ENCODE data around the gene DNER. TPM values are rescaled to one million over a fixed set of nuclear protein-coding genes. Genes with fewer than 3 reads are reported as not detected.
A peak's percentile ranks its signal among the peaks of the same experiment; 100 is the strongest.

DNER gene
- polyA plus RNA-seq, 12 donors = 1.2 to 6.9 (median 2.2) TPM; not detected in 2

DNA sequence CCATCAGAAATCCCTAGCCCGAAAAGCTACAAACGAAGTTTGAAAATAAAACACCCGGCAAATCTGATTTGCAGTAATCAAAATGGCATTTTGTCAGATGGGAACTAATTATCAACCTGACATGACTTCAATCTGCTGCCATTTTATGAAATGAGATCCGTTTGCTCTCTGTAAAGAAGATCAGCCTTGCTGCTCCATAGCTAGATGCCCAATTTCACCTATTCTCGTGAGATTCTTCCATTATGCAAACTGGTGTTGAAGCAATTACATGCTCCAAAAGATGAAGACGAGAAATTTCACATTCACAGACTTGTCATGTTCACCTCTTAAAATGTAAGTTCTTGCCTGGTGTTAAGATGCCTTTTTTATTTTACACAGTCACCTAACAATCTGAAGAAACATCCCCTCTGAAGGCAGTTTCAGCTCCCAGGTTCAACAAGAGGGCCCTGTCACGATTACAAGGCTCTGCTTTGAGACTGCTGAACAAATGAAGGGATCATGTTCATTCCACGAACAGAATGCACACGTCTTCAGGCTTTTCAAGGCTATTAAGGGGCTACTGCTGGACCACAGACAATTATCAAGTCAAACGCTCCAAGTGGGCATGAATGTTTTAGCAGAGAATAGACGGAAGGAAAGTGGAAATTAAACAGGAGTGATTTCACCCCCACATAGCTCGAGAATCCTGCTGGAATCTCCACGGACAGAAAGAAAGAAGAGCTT lies 270.6 kb downstream of the DNER start:
- no peak for DNase-seq

DNA sequence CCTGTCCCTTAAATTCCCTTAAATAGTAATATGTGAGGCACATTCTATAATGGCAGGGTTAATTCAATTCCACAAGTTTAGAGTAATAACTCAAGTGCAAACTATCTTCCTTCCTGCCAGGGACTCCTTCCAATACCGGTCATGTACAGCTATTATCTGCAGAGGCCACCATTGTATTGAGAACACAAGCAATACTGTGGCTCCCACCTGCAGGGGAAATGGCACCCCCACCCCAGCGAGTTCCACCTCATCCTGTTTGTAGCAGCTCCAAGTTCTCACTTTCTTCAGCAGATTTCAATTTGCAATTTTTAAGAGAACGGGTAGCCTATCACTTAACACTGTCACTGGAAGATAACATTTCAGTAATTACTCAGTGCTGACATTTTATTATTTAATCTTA lies 271.2 kb downstream of the DNER start:
- no peak for DNase-seq

DNA sequence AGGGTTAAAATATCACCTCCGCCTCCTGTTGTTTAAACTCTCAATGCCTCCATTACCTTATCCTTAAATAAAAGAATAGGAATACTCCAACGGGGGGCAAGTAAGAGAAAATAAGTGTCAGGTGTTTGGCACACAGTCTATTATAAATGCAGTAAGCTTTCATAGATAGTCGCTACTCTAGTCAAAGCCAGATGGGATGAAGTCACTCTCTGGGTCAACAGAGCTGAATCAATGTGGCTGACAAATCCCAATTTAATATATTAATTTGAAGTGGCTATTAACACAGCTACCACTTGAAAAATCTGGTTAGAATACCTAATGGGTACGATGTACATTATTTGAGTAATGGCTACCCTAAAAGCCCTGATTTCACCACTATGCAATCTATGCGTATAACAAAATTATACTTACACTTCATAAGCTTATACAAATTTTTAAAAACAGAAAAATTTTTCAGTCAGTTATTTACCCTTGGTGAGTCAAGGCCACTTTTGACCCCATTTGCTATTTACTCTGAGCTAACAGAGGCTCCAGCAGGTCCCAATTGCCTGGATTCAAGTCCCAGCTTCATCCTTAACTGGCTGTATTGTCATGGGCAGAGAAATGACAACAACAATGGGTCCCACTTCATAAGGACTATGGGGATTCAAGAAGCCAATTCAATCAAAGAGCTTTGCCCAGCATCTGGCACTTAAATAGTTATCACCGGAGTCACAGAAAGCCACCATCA lies 275.8 kb downstream of the DNER start:
- DNase-seq = no peak

DNA sequence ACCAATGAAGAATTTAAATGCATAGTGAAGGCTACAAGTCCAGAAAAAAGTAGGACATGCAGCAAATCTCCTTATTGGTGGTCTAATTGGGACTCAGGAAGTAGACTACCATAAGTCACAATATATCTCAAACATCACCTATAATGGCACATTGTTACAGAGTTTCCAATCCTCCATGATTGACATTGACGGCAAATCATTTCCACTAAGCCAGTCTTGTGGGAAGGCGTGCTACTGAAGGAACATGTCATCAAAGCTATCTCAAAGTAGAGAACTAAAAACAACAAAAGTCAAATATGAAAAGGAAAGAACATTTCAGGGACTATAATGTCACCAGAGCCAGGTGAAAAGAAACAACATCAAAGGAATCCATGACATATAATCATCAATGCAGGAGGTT lies 276.9 kb downstream of the DNER start:
- DNase-seq = no peak

DNA sequence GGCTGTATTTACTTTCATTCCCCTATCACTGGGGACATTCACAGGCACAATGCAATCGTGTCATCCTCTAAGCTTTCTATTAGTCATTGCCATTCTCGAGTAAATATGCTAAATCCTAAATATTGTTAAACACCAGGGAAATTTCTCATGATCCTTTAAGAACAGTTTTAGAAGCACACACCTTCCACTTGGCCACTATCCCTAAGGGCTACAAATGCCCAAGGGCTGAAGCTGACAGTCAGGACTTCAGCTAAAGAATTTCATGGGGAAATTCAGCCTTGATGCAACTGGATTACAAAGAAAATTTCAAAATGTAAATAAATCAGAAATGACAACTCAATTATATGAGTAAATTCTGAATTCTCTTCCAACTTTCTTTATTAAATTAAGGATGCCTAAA lies 280.2 kb downstream of the DNER start:
- DNase-seq = no peak

DNA sequence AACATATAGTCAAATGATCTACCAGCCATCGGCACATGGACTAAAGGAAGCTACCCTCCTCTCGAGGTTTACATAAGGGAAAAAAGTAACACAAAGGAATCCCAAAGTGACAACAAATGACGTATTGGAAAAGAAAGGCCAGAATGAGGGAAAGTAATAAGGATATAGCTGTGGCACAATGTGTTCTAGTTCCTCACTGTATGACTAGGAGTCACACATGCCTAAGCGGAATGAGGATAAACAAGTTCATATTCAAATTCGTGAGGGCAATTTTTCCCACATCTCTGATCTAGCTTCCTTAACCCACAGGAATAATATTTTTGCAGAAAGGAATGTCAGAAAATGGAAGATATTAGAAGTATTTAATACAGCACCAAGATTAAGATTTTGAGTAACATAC lies 281.0 kb downstream of the DNER start:
- no peak for DNase-seq

DNA sequence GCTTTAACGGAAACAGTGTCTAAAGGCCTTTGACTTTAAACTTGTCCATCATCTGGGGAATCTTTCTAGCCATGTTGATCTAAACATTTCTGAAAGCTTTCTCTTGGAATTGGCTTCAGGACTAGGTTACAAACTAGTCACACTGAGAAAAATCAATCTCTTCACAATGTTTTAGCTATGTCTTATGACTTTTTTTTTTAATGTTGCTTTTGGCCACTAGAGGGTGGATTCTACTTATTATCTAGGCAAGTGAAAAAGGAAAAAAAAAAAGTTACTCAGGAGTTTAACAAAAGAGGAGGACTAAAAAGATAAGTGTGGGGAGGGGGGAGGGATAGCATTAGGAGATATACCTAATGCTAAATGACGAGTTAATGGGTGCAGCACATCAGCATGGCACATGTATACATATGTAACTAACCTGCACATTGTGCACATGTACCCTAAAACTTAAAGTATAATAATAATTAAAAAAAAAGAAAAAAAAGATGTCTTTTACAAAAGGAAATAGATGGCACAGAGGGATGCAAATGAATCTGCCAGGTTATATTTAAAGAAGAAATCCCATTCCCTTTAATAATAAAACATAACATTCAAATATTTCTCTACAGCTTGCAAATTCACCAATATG lies 282.9 kb downstream of the DNER start:
- peak; percentile 67 for DNase-seq

DNA sequence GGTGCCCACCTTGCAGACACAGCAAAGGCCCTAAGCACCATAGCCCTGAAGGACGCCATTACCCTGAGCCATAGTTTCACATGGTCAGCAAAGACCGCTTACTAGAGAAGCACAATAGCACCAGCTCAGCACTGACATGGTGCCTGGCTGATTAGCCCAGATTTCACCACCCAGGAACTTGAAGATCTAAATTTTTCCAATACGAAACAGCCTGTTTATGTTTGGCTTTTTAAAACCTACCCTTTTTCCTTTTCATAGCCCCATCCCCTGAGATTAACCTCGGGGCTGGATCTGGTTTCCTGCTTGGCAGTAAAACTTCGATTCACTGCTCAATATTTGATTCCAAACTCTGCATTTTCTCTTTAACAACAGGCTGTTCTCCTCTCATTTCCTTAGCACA lies 284.8 kb downstream of the DNER start:
- DNase-seq = peak; percentile 66

DNA sequence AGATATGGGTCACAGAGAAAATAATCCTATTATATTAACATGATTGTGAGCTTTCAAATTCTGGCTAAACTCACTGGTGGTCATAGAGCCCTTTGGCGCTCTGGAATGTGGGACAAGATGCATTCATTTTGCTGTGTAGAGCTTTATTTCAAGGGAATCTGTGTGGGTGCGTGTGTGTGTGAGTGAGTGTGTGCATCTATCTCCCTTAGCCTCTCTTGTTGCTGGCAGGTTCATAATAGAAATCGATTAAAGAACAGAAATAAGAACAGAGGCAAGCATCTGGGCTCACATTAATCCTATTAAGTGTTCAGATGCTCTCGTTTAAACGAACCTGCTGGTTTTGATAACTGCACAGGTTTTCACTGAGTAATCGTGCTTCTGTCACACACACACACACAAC lies 287.9 kb downstream of the DNER start:
- DNase-seq = no peak

DNA sequence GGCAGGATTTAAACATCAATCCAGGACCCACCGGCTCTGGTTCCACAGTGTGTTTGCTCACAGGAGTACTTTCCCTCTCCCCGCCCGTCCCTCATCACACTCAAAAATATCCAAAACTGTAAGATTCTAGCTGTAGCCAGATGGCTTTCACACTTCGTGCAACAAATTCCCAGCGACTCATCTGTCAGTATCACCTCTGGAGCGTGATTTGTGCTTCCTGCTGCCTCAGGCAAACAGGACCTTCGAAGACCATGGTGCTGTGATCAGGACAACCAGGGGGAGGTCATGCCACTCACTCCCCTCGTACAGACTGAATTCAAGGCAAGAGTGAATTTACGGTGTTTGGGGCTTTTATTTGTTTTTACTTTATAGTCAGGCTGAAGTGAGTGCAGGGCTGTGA lies 288.8 kb downstream of the DNER start:
- DNase-seq = no peak

DNA sequence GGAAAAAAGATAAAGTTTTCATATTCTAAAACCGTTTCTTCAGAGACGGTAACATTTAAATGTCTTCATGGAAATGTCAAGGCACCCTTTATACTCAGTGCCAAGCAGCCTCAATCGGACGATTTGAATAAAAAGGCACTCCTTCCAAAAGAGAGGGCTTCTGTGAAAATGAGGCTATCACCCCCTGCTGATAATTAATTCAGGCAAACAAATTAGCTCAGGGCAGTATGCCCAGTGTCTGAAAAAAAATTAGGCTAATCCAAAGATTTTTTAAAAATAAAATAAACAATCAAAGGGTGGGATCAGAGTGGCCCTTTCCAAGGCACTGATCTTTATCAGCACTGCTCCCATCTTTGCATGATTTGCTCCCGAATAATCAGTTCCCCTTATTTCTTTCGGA lies 292.3 kb downstream of the DNER start:
- no peak for DNase-seq

DNA sequence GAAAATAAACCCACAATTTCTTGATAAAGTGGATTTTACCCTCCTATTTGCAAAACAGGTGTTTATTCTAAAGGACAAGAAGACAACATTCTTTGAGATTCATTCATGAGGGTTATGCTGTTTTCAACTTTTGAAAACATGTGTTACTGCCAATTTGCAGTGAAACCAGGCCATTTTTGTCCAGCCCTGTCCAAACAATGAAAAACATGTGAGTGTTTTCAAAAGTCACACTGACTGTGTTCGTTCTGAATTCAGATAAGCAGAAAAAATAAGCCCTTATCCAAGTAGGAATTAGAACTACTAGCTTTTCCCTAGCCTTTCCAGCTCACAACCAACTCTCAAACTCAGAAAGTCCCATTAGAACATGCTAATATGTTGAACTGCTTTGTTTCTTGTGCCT lies 295.2 kb downstream of the DNER start:
- DNase-seq = peak; percentile 46

DNA sequence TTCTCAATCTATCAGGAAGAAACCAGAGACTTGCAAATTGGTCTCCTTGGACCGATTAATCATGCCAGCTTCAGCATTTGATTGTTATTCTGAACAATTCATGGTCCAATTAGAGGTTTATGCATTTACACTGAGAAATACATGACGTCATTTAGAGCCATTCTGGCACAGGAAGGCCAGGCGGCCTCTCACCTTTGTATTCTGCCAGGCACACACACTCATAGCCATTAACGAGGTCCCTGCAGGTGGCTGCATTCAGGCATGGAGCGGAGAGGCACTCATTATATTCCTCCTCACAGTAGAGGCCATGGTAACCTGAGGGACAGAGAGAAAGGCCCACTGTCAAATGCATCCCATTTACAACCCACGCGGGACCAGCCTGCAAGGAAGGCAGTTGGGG lies 296.4 kb downstream of the DNER start:
- no peak for DNase-seq

DNA sequence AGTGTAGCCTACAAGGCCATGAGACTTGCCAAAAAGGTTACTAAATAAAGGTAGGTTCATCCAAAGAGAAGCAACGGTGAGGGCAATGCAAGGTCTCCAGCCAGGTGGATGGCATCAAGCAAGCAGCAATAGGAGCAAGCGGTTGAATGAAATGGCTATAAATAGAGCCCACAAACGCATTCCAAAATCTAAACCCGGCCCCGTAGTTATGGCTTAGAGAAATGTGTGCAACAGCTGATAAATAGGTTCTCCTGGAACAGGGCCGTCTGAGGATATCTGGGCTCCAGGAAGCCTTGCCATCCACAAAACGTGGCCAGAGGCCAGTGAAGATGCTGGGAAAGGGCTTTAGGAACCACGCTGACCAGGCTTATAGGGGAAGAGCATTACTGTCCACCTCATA lies 297.2 kb downstream of the DNER start:
- no peak for DNase-seq

DNA sequence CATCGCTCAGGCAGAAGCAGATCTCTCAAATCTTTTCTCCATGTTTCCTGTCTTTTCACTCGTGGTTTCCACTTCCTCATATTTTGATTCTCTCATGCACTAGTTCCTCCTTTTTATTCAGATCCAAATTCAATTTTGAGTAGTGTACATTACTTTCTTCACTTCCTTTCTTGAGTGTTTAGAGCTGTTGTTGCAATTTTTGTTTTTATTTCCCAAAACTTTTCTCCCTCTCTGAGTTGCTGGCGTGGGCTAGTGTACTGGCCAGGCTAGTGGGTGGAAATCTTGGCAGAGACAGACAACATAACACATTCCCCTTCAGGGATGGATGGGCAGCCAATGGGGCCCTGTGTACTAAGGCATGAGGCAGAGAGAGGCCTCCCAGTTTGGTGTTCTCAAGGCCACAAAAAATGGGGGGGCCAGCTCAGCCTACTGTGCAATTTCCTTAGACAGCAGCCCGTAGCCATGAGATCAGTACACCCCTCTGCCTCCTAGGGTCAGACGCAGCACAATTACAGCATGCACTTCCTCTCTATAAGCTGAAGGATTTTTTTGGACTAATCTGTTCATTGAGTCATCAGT lies 298.1 kb downstream of the DNER start:
- peak; percentile 32 for DNase-seq

DNA sequence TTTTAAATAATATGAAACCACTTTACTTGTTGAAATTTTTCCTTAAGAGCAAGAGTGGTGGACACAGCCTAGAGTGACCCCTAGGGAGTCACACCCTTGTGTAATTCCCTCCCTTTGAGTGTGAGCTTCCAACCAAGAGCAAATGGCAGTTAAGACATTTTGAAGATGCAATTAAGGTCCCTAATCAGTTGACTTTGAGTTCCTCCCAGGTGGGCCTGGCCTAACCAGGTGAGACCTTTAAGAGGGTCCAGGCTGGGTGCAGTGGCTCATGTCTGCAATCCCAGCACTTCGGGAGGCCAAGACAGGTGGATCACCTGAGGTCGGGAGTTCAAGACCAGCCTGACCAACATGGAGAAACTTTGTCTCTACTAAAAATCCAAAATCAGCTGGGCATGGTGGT lies 299.7 kb downstream of the DNER start:
- no peak for DNase-seq

DNA sequence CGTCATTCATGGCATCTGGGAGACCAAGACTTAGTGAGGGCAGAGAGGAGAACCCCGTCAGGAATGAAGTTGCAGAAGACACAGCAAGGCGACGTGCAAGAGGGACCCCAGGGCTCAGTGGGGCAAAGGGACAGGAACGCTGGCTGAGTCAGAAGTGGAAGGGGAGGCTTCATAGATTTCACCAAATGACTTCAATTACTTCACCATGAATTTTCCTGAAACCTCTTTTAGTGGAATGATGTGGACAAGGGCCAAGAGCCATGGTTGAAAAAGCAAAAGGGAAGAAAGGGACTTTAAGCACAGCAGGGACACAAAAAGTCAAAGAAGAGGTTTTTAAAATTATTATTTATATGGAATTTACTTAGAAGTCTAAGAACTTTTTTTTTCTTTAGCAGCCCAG lies 301.7 kb downstream of the DNER start:
- no peak for DNase-seq

DNA sequence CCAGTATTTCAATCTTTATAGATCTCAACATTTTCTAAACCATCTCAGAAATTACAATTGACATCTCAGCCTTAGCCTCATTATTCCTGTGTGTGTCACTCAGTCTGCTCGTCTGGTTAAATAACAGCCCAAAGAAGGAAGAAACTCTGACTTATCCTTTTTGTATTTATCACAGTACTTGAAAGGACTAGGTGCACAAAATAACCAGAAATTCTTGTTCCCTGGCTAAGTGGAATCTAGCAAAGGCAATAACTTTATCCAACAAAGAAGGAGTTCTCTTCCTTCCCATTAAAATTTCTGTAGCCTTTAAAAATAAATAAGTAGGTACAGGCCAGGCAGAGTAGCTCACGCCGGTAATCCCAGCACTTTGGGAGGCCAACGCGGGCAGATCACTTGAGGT lies 303.4 kb downstream of the DNER start:
- no peak for DNase-seq

DNA sequence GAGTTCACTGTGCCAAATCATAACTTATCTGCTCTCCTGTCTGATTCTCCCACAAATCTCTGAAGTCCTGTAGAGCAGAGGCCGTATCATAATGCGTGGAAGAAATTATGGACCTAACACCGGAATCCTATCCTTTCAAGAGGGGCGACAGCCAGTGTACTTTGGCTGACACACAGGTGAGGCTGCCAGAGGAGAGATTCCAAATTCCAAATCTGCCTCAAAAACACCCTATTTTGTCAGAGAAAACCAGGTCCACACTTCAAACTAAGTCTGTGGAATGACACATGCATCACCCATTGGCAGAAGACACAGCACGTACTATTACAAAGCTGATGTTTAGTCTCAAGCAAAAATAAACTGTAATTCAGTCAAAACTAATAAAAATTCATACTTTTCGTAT lies 304.1 kb downstream of the DNER start:
- peak; percentile 80 for DNase-seq

DNA sequence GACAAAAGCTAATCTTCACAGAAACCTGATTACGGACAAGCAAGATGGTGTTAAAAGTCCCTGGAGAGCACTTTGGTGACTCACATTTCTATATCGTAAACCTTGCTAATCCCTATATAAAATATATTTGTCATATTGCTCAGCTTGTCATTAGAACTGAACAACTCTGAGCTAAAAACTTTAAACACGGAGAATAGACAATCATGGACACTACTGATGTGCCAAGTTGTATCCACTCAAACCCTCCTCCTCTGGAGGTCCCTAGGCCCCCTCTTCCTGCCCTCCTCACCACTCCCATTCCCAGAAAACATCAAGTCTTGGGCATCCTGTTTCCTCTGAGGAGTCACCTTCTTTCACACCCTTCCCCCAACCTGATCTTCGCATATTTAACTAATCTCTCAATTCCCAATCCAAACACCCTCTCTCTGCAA lies 304.6 kb downstream of the DNER start:
- peak; percentile 25 for DNase-seq

DNA sequence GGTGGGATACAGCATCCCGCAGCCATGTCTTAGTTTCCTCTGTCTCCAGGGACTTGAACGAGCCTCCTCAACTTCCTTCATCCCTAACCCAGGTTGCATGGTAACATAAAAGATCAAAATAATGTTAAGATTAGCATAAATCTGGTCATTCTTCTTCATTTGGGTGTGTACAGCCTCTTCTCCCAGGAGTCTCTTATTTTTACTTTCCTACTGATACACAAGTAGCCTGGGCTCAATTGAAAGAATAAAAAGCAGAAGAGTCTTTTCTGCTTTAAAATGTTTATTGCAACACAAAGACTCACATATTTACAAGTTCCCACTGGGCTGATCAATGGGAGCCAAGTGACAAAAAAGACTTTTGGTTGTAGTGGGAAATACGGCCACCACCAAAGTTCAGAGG lies 305.4 kb downstream of the DNER start:
- DNase-seq = no peak

DNA sequence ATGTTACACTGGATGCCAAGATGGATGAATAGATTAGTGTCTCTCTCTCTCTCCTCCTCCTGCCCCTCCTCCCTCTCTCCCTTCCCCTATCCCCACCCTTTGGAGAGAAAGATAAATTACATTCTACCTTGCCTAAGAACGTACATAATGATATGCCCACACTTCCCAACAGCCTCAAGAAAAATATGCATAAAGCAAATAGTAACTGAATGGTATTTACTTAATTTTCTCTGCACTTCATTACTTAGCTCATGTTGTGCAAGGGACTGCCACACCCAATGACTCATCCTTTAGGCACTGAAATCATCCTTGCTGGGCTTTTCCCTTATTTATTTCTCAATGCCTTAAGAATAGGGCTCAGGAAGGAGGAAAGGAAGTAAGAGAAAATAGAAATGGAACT lies 306.0 kb downstream of the DNER start:
- DNase-seq = peak; percentile 70

DNA sequence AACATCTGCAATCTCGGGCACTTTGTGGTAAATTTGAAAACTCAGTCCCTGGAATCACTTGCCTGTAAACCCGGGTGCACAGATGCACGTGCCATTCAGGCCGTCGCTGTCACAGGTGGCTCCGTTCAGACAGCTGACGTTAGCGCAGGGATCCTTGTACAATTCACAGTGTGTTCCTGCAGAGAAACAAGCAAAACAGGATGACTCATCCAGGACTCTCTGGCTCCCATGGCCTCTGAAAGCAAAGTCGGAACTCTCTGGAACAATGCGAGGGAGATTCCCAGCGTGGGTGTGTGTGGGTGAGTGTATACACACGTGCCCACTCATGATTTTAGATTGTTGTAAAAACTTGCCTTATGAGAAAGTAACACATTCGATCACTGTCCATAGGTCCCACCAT lies 307.2 kb downstream of the DNER start:
- no peak for DNase-seq

Data from muscle of arm (tissue), 12 donors.